Astrocyte (in vitro differentiated cells and primary cell): ENCODE data around the gene LRMDA.

Experiments
- CTCF ChIP-seq: IDR thresholded peaks from 2 replicates; pipeline ENCODE4 v1.5.1; 2011; ENCODE audit warnings: low read depth, mild to moderate bottlenecking, inconsistent platforms, low read length, moderate library complexity; ENCODE audit not compliant: insufficient read depth
- EZH2 ChIP-seq: IDR thresholded peaks from 2 replicates; pipeline ENCODE4 v1.6.1; 2012; ENCODE audit warnings: mild to moderate bottlenecking, low read length, inconsistent platforms; ENCODE audit not compliant: insufficient read depth

- no peak for TF ChIP-seq CTCF
- TF ChIP-seq EZH2, result no peak
Observed at GRCh38 chr10:75433216-75433615, 1.8 kb downstream of the LRMDA start.
